NB4 (cell line): ENCODE measurements around the gene IL34.

Experiments used
- DNase-seq: peaks from one replicate; pipeline ENCODE4 v3.0.0; 2010; ENCODE audit warnings: low read depth
- H3K4me3 ChIP-seq: one replicate; pipeline ENCODE4 v1.5.1; 2011; ENCODE audit warnings: mild to moderate bottlenecking, low read depth, low read length, moderate library complexity
- CTCF ChIP-seq: IDR thresholded peaks from one replicate; pipeline ENCODE4 v1.5.1; 2012; ENCODE audit warnings: low read depth, low read length
- MYC ChIP-seq: IDR thresholded peaks from 2 replicates; pipeline ENCODE4 v1.6.1; 2011; ENCODE audit warnings: low read depth, low read length
- POLR2A ChIP-seq: IDR thresholded peaks from 2 replicates; pipeline ENCODE4 v1.6.1; 2011; ENCODE audit warnings: mild to moderate bottlenecking; ENCODE audit not compliant: insufficient read length; ENCODE audit errors: extremely low read depth
- TF ChIP-seq, protein P1 (sequence below): IDR thresholded peaks from 2 replicates; pipeline ENCODE4 v1.6.1; 2011; ENCODE audit warnings: low read depth, low read length

IL34 gene

DNA sequence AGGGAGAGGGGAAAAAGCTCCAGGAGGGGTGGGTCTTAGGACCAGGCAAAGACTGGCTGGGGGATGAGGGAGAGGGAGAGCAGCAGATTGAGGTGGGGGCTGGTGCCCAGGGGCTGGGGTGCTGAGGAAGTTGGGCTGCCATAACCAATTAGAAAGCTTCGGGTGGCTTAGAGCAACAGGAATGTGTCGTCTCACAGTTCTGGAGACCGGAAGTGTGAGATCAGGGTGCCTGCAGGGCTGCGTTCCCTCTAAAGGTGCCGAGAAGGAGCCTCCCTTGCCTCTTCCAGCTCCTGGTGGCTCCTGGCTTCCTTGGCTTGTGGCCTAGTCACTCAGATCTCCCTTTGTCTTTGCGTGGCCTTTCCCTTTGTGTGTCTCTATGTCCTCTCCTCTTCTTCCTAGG lies 2.2 kb downstream of the IL34 start:
- H3K4me3 ChIP-seq, result no peak overlapping the region
- TF ChIP-seq CTCF (no peak), POLR2A (no peak), MYC (no peak)
- TF ChIP-seq, protein P1, sequence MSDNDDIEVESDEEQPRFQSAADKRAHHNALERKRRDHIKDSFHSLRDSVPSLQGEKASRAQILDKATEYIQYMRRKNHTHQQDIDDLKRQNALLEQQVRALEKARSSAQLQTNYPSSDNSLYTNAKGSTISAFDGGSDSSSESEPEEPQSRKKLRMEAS, result no peak
- DNase-seq, result no peak

GRCh38 chr16:70649300-70649699 lies 2.9 kb downstream of the IL34 start:
- DNase-seq, result no peak
- TF ChIP-seq CTCF, result no peak
- no peak for TF ChIP-seq MYC
- TF ChIP-seq, protein P1, result no peak
- TF ChIP-seq POLR2A, result no peak
- no peak overlapping the region for H3K4me3 ChIP-seq

- no peak overlapping the region for H3K4me3 ChIP-seq
- DNase-seq, result no peak
- TF ChIP-seq CTCF (no peak), POLR2A (no peak), MYC (no peak)
- TF ChIP-seq, protein P1, result no peak
These were observed 3.9 kb downstream of the IL34 start for GRCh38 chr16:70650216-70650615.

DNA sequence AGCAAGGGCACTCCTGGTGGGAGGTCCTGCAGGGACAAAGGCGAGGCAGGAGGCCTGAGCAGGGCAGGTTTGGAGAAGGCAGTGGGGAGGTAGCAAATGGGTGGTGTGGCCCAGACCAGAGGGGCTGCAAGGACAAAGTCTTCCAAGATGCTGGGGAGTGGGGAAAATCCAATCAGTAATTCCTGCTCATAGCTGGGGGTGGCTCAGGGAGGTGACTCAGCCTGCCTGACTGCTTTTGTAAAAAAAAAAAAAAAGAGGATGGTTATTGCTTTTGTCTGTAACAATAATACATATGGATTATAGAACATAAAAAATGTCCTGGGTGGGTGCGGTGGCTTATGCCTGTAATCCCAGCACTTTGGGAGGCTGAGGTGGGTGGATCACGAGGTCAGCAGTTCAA lies 5.2 kb downstream of the IL34 start:
- TF ChIP-seq MYC (no peak), CTCF (no peak)
- no peak for DNase-seq
- H3K4me3 ChIP-seq, result no peak overlapping the region

- DNase-seq, result no peak
- H3K4me3 ChIP-seq, result no peak overlapping the region
- TF ChIP-seq, protein P1, result no peak
- no peak for TF ChIP-seq CTCF
- TF ChIP-seq POLR2A, result no peak
- TF ChIP-seq MYC, result no peak
These were observed 6.0 kb downstream of the IL34 start for GRCh38 chr16:70652322-70652721.

DNA sequence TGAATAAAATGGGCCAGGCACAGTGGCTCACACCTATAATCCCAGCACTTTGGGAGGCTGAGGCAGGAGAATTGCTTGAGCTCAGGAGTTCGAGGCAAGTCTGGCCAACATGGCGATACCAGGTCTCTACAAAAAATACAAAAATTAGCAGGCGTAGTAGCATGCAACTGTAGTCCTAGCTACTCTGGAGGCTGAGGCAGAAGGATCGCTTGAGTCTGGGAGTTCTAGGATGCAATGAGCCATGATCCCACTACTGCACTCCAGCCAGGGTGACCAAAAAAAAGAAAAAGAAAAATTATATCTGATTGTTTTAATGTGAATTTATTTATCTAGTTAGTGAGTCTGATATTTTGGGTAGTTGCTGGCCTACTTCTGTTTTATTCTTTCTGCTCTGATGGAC lies 7.0 kb downstream of the IL34 start:
- no peak for TF ChIP-seq CTCF
- TF ChIP-seq, protein P1, result no peak
- TF ChIP-seq MYC, result no peak
- no peak for TF ChIP-seq POLR2A
- H3K4me3 ChIP-seq, result no peak overlapping the region
- DNase-seq, result no peak
